NCI-H1092 (cell line): ENCODE results near the gene PRR15L.

ENCODE experiments used
- DNase-seq: peaks from one replicate; lab custom pipeline; 2025; lab: John Stamatoyannopoulos, UW

Gene PRR15L

GRCh38 chr17:47959825-47960655 is 2.4 kb upstream of the PRR15L start:
- peak; percentile 17 for DNase-seq

- DNase-seq = peak; percentile 10
These were observed 692 bp downstream of the PRR15L start for GRCh38 chr17:47956791-47957590.

- no peak for DNase-seq
These were observed 1.9 kb downstream of the PRR15L start for GRCh38 chr17:47955497-47956461.

GRCh38 chr17:47953909-47954308 is 3.8 kb downstream of the PRR15L start:
- DNase-seq = no peak

- no peak for DNase-seq
These were observed 5.3 kb downstream of the PRR15L start for GRCh38 chr17:47952171-47953021.

GRCh38 chr17:47950448-47950847 is 7.2 kb downstream of the PRR15L start:
- no peak for DNase-seq

- DNase-seq = no peak
These were observed 7.7 kb downstream of the PRR15L start for GRCh38 chr17:47949946-47950345.

GRCh38 chr17:47949197-47949759 is 8.4 kb downstream of the PRR15L start:
- peak; percentile 52 for DNase-seq

- no peak for DNase-seq
These were observed 8.9 kb downstream of the PRR15L start for GRCh38 chr17:47948706-47949196.

- DNase-seq = peak; percentile 11
These were observed 10.7 kb downstream of the PRR15L start for GRCh38 chr17:47946929-47947397.

GRCh38 chr17:47946516-47946915 is 11.2 kb downstream of the PRR15L start:
- no peak for DNase-seq

GRCh38 chr17:47945529-47946508 is 11.9 kb downstream of the PRR15L start:
- no peak for DNase-seq

- no peak for DNase-seq
These were observed 12.6 kb downstream of the PRR15L start for GRCh38 chr17:47945080-47945479.

- no peak for DNase-seq
These were observed 15.1 kb downstream of the PRR15L start for GRCh38 chr17:47942568-47942967.

- no peak for DNase-seq
These were observed 15.6 kb downstream of the PRR15L start for GRCh38 chr17:47942096-47942510.

GRCh38 chr17:47941246-47942095 is 16.2 kb downstream of the PRR15L start, which contains the start of gene PNPO:
PNPO (plus strand) TSS chr17:47941571; CDS start chr17:47941676, 105 bp downstream.
- peak; percentile 98 for DNase-seq

GRCh38 chr17:47937941-47938340 is 19.7 kb downstream of the PRR15L start:
- no peak for DNase-seq

- DNase-seq = no peak
These were observed 21.7 kb downstream of the PRR15L start for GRCh38 chr17:47935961-47936360.
